HG03097 (cell line): ENCODE measurements around the gene CCNYL1.

ENCODE experiments used
- ATAC-seq: cut with Tn5 transposase; IDR thresholded peaks from one replicate; pipeline ENCODE4 v1.9.1; 2021; ENCODE audit not compliant: unreplicated experiment, low FRiP score

Gene CCNYL1

GRCh38 chr2:207763303-207763917 lies 52.0 kb downstream of the CCNYL1 start:
- no peak for ATAC-seq

GRCh38 chr2:207764096-207764630 lies 52.7 kb downstream of the CCNYL1 start:
- no peak for ATAC-seq

- ATAC-seq = no peak
Measured at GRCh38 chr2:207765547-207765946, 54.1 kb downstream of the CCNYL1 start.

GRCh38 chr2:207766041-207766551 lies 54.7 kb downstream of the CCNYL1 start:
- ATAC-seq = no peak

- ATAC-seq = no peak
Measured at GRCh38 chr2:207766697-207767460, 55.4 kb downstream of the CCNYL1 start.

DNA sequence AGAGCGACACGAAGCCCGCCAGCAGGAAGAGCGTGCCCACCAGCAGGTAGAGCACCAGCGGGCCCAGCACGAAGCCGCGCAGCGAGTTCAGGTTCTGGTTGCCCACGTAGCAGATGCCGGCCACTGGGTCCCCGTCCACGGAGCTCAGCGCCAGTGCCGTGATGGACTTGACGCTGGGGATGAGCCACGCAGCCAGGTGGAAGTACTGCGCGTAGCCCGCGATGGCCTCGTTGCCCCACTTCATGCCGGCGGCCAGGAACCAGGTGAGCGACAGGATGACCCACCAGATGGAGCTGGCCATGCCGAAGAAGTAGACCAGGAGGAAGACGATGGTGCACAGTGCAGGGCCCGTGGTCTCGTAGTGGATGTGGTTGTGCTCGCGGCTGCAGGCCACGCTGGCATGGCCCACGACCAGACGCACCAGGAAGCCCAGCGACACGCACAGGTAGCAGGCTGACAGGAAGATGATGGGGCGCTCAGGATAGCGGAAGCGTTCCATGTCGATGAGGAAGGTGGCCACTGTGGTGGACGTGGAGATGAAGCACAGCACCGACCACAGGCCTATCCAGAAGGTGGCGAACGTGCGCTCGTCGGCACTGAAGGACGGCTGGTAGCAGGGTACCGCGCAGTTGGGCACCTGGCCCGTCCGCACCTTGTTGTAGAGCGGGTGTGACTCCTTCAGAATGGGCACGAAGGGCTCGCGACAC lies 56.2 kb downstream of the CCNYL1 start:
- ATAC-seq = no peak

- no peak for ATAC-seq
Measured at GRCh38 chr2:207768168-207768865, 56.9 kb downstream of the CCNYL1 start.

DNA sequence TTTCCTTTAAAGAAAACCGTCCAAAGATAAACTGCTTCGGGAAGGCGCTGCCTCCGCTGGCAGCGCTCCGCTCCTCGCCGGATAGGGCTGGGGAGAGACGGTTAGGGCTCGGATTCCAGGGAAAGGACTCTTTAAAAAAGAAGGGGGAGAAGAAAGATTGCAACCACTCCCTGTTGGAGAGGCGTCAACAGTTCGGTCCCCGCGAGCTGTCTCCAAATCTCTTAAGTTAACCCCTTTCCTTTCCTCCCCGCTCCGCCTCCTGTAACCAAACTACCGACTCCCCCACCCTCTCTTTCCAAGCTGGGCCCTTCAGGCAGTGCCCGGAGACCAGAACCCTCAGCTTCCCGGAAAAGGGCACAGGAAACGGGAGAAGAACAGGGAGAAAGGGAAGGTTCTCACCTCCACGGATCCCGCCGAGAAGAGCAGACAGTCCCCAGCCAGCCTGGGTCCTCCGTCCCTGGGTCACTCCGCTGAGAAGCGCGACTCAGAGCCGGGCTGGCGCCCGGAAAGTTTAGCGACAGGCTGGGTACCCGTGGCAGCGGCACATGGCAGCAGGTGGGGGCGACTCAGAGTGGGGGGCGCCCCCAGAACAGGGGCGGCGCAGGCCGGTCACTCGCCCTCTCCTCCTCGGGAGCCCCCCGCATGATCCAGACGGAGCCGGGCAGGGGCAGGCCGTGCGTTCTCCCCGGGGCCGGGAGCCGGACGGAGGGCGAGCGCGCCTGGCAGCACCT lies 57.6 kb downstream of the CCNYL1 start:
- no peak for ATAC-seq

- ATAC-seq = no peak
Measured at GRCh38 chr2:207770602-207771404, 59.4 kb downstream of the CCNYL1 start.

DNA sequence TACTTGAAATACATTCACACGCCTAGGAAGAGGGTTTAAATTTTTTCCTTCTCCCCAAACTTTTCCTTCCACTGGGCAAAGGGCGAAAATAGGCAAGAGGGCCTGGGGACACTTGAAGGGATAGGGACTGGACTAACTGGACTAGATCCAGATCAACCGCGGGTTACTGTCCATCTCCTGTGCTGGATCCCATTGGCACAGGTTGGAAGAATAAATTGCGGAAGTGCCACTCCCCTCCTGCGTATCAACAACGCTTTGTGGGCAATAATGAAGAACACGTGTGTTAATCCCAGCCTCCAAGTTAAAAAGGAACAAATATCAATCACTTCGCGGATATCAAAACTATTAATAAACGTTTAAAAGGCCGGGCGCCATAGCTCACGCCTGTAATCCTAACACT lies 60.0 kb downstream of the CCNYL1 start:
- no peak for ATAC-seq

DNA sequence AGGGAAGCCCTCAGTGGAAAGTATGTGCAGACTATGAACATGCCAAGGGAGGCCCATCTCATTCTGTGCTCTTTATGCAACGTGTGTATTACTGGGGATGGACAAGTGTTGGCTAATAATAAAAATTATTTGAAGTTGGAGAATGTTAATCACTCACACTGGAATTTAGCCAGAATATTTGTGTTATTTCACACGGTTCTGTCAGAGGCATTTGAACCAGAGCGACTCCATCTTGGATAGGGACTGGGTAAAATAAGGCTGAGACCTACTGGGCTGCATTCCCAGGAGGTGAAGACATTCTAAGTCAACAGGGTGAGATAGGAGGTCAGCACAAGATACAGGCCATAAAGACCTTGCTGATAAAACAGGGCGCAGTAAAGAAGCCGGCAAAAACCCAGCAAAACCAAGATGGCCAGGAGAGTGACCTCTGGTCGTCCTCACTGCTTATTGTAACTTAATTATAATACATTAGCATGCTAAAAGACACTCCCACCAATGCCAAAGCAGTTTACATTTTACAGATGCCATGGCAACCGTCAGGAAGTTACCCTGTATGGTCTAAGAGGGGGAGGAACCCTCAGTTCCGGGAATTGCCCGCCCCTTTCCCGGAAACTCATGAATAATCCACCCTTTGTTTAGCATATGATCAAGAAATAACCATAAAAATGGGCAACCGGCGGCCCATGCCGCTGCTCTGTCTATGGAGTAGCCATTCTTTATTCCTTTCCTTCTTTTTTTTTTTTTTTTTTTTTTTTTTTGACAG lies 60.8 kb downstream of the CCNYL1 start:
- ATAC-seq = no peak

DNA sequence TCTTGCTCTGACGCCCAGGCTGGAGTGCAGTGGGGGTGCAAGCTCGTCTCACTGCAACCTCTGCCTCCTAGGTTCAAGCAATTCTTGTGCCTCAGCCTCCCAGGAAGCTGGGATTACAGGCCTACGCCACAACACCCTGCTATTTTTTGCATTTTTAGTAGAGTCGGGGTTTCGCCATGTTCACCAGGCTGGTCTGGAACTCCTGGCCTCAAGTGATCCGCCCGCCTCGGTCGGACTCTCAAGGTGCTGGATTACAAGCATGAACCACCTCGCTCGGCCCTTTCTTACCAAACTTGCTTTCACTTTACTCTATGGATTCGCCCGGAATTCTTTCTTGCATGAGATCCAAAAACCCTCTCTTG lies 61.4 kb downstream of the CCNYL1 start:
- ATAC-seq = no peak

DNA sequence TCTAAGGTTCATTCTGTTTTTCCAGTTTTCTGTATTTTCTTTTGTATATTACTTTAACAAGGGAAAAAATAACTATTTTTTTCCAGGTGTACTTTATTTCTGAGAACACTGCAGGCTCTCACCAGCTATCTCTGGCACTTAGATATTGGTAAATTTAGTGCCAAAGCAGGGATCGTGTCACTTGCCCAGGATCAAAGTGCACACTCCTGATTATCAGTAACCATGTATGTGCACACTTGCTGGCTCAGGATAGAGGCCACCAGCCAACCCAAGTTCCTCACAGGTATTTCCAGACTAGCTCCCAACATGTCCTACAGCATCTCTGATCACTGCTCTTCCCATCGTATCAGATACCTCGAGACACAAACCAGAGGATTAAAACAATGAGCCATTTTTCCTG lies 64.0 kb downstream of the CCNYL1 start:
- ATAC-seq = no peak

DNA sequence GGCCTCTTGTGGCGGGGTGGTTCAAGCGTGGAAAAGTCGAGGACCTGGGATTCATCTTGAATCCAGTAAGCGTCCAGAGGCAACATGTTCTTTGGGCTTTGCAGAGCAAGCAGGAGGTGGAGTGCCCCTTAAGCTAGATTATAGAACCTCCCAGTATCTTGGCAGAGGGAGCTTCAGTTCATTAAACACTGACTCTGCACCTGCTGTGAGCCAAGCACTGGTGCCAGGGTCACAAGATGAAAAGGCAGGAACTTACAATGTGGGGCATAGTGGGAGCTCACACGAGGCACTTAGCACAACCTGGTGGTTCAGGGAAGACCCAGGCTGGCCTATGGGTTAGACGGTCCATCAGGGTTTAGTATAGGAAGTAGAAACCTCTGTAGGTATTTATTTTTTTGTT lies 65.7 kb downstream of the CCNYL1 start:
- no peak for ATAC-seq

GRCh38 chr2:207778298-207778882 lies 67.0 kb downstream of the CCNYL1 start:
- no peak for ATAC-seq

DNA sequence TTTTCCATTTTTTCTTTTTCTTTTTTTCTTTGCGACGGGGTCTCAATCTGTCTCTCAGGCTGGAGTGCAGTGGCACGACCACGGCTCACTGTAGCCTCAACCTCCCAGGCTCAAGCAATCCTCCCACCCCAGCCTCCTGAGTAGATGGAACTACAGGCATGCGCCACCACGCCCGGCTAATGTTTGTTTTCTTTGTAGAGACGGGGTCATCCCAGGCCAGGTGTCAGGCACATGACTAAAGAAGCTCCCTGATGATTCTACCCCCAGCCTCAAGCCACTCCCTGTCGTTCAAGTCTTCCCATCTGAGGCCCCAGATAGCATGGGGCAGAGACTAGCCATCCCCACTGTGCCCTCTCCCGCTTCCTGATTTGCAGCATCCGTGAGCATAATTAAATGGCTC lies 68.1 kb downstream of the CCNYL1 start:
- ATAC-seq = no peak

DNA sequence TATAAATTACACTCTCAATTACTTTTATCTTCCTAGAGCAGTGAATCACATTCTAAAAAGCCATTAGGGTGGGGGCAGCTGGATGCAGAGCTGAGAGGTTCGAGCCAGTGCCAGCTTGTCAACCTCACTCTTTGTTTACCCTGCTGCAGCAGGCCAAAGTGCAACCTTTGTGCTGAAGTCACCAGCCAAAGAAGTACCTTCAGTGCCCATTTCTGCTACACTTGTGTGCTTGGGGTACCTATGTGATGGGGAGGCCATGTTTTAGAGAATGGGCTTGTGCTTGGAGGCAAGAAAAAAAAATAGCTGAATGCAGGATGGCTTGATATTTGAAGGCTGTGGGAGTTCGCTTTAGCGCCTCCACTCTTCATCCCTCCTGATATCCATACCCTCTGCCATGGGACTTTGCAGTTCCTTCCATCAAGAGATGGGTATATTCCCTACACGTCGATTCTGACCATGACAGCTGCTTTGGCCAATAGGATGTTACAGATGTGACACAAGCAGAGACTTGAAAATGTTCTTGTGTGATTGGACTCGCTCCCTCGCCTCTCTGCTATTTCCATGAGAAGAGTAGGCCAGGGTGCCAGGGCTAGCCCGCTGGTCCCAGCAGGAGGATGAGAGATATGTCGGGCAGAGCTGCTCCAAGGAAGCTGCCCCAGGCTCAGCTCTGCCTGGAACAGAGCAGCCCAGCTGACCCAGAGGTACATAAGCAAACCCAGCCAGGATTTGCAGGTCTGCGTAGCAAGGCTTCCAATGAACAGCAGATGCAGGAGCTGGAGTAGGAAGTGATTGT lies 71.0 kb downstream of the CCNYL1 start:
- ATAC-seq = no peak
